K562 (cell line): ENCODE results near the gene CAVIN1. TPM values are rescaled to one million over a fixed set of nuclear protein-coding genes. Genes with fewer than 3 reads are reported as not detected.

Experiments used
- ATAC-seq: fragments of 200-7000 bp; cut with Tn5 transposase; 3 replicates; pipeline ENCODE4 v1.9.1; 2020; ENCODE audit warnings: moderate library complexity
- BruUV-seq: library from RNA; stranded (reverse); fragments of 400-500 nt; replicated peaks from 2 replicates; lab custom pipeline; 2021; lab: Mats Ljungman, UMichigan
- CTCF ChIA-PET: fragments of 300-600 bp; formaldehyde crosslinking; extraction: SDS; loops from one replicate; lab custom pipeline; 2021; ENCODE audit warnings: low intra/inter-chr PET ratio; lab: Yijun Ruan, JAX
- POLR2A ChIA-PET: fragments of 300-600, 350-650 bp; sonication (Branson Sonifier 250); formaldehyde crosslinking; extraction: SDS; loops from one replicate; lab custom pipeline; 2021; ENCODE audit warnings: antibody characterized with exemption, inconsistent platforms; lab: Yijun Ruan, JAX
- DNase-seq, 4 experiments: peaks; one replicate each; pipeline versions ENCODE4 v3.0.0 to v3.0.0-alpha.2; 2011 to 2018; ENCODE audit warnings: low spot score in 3 of 4, mixed read lengths in 3 of 4; ENCODE audit errors: extremely low read depth in 1 of 4
- FAIRE-seq: peaks from 2 replicates; lab custom pipeline; 2011; peaks lifted over from hg19 to GRCh38; lab: Jason Lieb, UNC
- H2AFZ ChIP-seq: 2 replicates; pipeline ENCODE4 v1.6.0; 2011; ENCODE audit warnings: low read depth, low read length, control low read depth, inconsistent platforms
- H3K27ac ChIP-seq: fragments of 200-600 bp; 3 replicates; pipeline ENCODE4 v1.8.0; 2011; ENCODE audit warnings: low read depth, mild to moderate bottlenecking, control low read depth, inconsistent platforms, low read length, moderate library complexity, mixed read lengths; ENCODE audit errors: extremely low read depth
- H3K27me3 ChIP-seq, 2 experiments: fragments of 300-600 bp in 1 of 2; 2 replicates in 1 of 2; 3 replicates in 1 of 2; pipeline versions ENCODE4 v1.6.0 to v1.8.0; 2011; ENCODE audit warnings: inconsistent platforms in 2 of 2, low read length in 2 of 2, mild to moderate bottlenecking in 1 of 2, mixed read lengths in 1 of 2, moderate library complexity in 1 of 2; ENCODE audit not compliant: control insufficient read depth in 2 of 2, insufficient read depth in 2 of 2
- H3K36me3 ChIP-seq: fragments of 300-600 bp; 3 replicates; pipeline ENCODE4 v1.8.0; 2011; ENCODE audit warnings: mild to moderate bottlenecking, low read length, inconsistent platforms; ENCODE audit not compliant: control insufficient read depth, insufficient read depth
- H3K4me1 ChIP-seq, 2 experiments: fragments of 200-600 bp in 1 of 2; replicated peaks in 1 of 2; 2 replicates in 1 of 2; 3 replicates in 1 of 2; pipeline versions ENCODE4 v1.5.1 to v1.8.0; 2011; ENCODE audit warnings: inconsistent platforms in 2 of 2, low read length in 2 of 2, mild to moderate bottlenecking in 1 of 2, mixed read lengths in 1 of 2, moderate library complexity in 1 of 2; ENCODE audit not compliant: control insufficient read depth in 2 of 2, insufficient read depth in 2 of 2
- H3K4me2 ChIP-seq: 2 replicates; pipeline ENCODE4 v1.6.1; 2011; ENCODE audit warnings: low read length, control low read depth, inconsistent platforms, mixed read lengths; ENCODE audit not compliant: insufficient read depth
- H3K4me3 ChIP-seq: fragments of 200-600 bp; sonication (generic), shearing (Covaris generic); 2 replicates; pipeline ENCODE4 v1.5.1; 2016; ENCODE audit warnings: control low read depth, inconsistent platforms
- H3K79me2 ChIP-seq: fragments of 200-600 bp; 3 replicates; pipeline ENCODE4 v1.8.0; 2011; ENCODE audit warnings: low read length, inconsistent platforms; ENCODE audit not compliant: control insufficient read depth, insufficient read depth
- H3K9ac ChIP-seq, 2 experiments: 2 replicates each; pipeline versions ENCODE4 v1.6.0 to v1.6.1; 2011; ENCODE audit warnings: low read depth in 2 of 2, low read length in 2 of 2, control low read depth in 1 of 2, inconsistent platforms in 1 of 2, mild to moderate bottlenecking in 1 of 2, mixed read lengths in 1 of 2; ENCODE audit not compliant: insufficient read depth in 1 of 2
- H3K9me1 ChIP-seq: one replicate; pipeline ENCODE4 v1.6.0; 2011; ENCODE audit warnings: inconsistent platforms, mild to moderate bottlenecking, low read length, moderate library complexity; ENCODE audit not compliant: control insufficient read depth, insufficient read depth
- H3K9me3 ChIP-seq: replicated peaks from 2 replicates; pipeline ENCODE4 v1.5.1; 2011; ENCODE audit warnings: low read depth, low read length, inconsistent platforms; ENCODE audit not compliant: control insufficient read depth, insufficient read depth
- H4K20me1 ChIP-seq: replicated peaks from 2 replicates; pipeline ENCODE4 v1.6.1; 2011; ENCODE audit warnings: low read length, inconsistent platforms, mixed read lengths; ENCODE audit not compliant: control insufficient read depth, insufficient read depth
- ARNT ChIP-seq, 2 experiments: fragments of 450-650 bp; IDR thresholded peaks; 2 replicates each; pipeline ENCODE4 v1.6.1; 2016; ENCODE audit warnings: mild to moderate bottlenecking in 1 of 2
- BACH1 ChIP-seq: fragments of 200-800 bp; sonication (Bioruptor generic); IDR thresholded peaks from 2 replicates; pipeline ENCODE4 v1.6.1; 2016; ENCODE audit warnings: missing genetic modification characterization, missing compliant biosample characterization
- EHMT2 ChIP-seq: fragments of 450-650 bp; IDR thresholded peaks from 2 replicates; pipeline ENCODE4 v1.6.1; 2018; ENCODE audit warnings: antibody characterized with exemption
- GATAD2B ChIP-seq: fragments of 450-650 bp; IDR thresholded peaks from 2 replicates; pipeline ENCODE4 v1.6.1; 2017; ENCODE audit warnings: mild to moderate bottlenecking, borderline replicate concordance
- KAT7 ChIP-seq: sonication (generic); formaldehyde crosslinking; IDR thresholded peaks from 2 replicates; pipeline ENCODE4 v1.8.0; 2022; ENCODE audit warnings: missing genetic modification reagents, mild to moderate bottlenecking, borderline replicate concordance
- MTF1 ChIP-seq: fragments of 250-450 bp; sonication (Bioruptor Pico); IDR thresholded peaks from 2 replicates; pipeline ENCODE4 v1.9.0; 2021; ENCODE audit warnings: moderate library complexity, mild to moderate bottlenecking, inconsistent platforms, borderline replicate concordance
- NR0B1 ChIP-seq: fragments of 450-650 bp; IDR thresholded peaks from one replicate; pipeline ENCODE4 v1.6.1; 2018; ENCODE audit warnings: mild to moderate bottlenecking, moderate library complexity; ENCODE audit not compliant: partially characterized antibody
- PHF8 ChIP-seq: fragments of 200-600 bp; sonication (generic); IDR thresholded peaks from 2 replicates; pipeline ENCODE4 v1.6.1; 2012; ENCODE audit warnings: mixed run types, mild to moderate bottlenecking, inconsistent platforms, low read length, moderate library complexity, borderline replicate concordance
- POLR2A ChIP-seq: fragments of 450-650 bp; conservative IDR thresholded peaks from 2 replicates; pipeline ENCODE4 v1.6.1; 2016
- SMAD4 ChIP-seq: fragments of 250-450 bp; sonication (Bioruptor Pico); conservative IDR thresholded peaks from 2 replicates; pipeline ENCODE4 v1.8.0; 2021; ENCODE audit warnings: inconsistent platforms, mild to moderate bottlenecking, moderate library complexity
- SP1 ChIP-seq: sonication (generic); formaldehyde crosslinking; IDR thresholded peaks from 2 replicates; pipeline ENCODE4 v1.8.1; 2022; ENCODE audit warnings: mild to moderate bottlenecking, missing genetic modification reagents
- TAF1 ChIP-seq: IDR thresholded peaks from 2 replicates; pipeline ENCODE4 v1.6.1; 2011; ENCODE audit warnings: mild to moderate bottlenecking, low read length, moderate library complexity; ENCODE audit not compliant: insufficient read depth, control insufficient read depth, severe bottlenecking; ENCODE audit errors: extremely low read depth
- ZBTB5 ChIP-seq: fragments of 450-650 bp; IDR thresholded peaks from 2 replicates; pipeline ENCODE4 v1.6.1; 2017; ENCODE audit warnings: antibody characterized with exemption
- ZFPM2 ChIP-seq: fragments of 250-450 bp; sonication (Bioruptor Pico); IDR thresholded peaks from 2 replicates; pipeline ENCODE4 v1.5.1; 2022; ENCODE audit warnings: mild to moderate bottlenecking
- ZNF134 ChIP-seq: fragments of 250-450 bp; sonication (Bioruptor Pico); conservative IDR thresholded peaks from 2 replicates; pipeline ENCODE4 v1.4.0; 2020
- ZNF561 ChIP-seq: fragments of 450-650 bp; formaldehyde crosslinking; conservative IDR thresholded peaks from 2 replicates; pipeline ENCODE4 v1.4.0; 2020; ENCODE audit warnings: mild to moderate bottlenecking, moderate library complexity
- WGBS: fragments of 100-300 bp; shearing (Covaris generic); methylation state at CpG from one replicate; pipeline ENCODE4 v1.1.6; 2016; ENCODE audit warnings: low coverage, mixed read lengths; ENCODE audit not compliant: insufficient coverage; ENCODE audit errors: missing lambda C conversion rate; 5-methylcytosine and 5-hydroxymethylcytosine counted together
- in situ Hi-C: fragments of 300-500 bp; cut with MboI; formaldehyde crosslinking; loops from 4 replicates; pipeline ENCODE4 v1.15.0; 2018; ENCODE audit warnings: inconsistent platforms, mixed read lengths
- intact Hi-C: fragments of 100-400 bp; cut with micrococcal nuclease; formaldehyde crosslinking; loops from 2 replicates; pipeline ENCODE4 v1.14.2; 2022
- polyA plus RNA-seq, 8 experiments: library from polyadenylated mRNA; depleted of rRNA in 4 of 8; stranded (reverse) in 5 of 8; unstranded in 3 of 8; fragments of >200 nt; fragmentation: Nextera tagmentation in 2 of 8; fragmentation: Illumina TruSeq in 1 of 8; extraction: Ambion mirVana in 2 of 8; extraction: Trizol in 1 of 8; gene quantifications; 2 replicates each; pipeline versions ENCODE4 v1.2.1 to v1.2.3, GENCODE V29; 2011 to 2014; ENCODE audit warnings: inconsistent platforms in 1 of 8, missing spikeins in 1 of 8
- total RNA-seq, 7 experiments: library from RNA; depleted of rRNA in 6 of 7; stranded (reverse); fragments of >200 nt in 6 of 7; fragmentation: Illumina TruSeq in 2 of 7; extraction: Trizol in 2 of 7; gene quantifications; 2 replicates each; pipeline versions ENCODE4 v1.2.1 to v1.2.3, GENCODE V29; 2011 to 2021; ENCODE audit warnings: low replicate concordance in 1 of 7
- TF ChIP-seq, protein P1 (sequence below): fragments of 450-650 bp; formaldehyde crosslinking; IDR thresholded peaks from 2 replicates; pipeline ENCODE4 v1.4.0; 2022; ENCODE audit warnings: missing genetic modification characterization

Gene CAVIN1
- total and polyA plus RNA-seq, 9 of the 15 experiments (the other 6 are each of a cell fraction or from before 2014, with no cell fraction given) = 6.8 to 162 (median 74.5) TPM

DNA sequence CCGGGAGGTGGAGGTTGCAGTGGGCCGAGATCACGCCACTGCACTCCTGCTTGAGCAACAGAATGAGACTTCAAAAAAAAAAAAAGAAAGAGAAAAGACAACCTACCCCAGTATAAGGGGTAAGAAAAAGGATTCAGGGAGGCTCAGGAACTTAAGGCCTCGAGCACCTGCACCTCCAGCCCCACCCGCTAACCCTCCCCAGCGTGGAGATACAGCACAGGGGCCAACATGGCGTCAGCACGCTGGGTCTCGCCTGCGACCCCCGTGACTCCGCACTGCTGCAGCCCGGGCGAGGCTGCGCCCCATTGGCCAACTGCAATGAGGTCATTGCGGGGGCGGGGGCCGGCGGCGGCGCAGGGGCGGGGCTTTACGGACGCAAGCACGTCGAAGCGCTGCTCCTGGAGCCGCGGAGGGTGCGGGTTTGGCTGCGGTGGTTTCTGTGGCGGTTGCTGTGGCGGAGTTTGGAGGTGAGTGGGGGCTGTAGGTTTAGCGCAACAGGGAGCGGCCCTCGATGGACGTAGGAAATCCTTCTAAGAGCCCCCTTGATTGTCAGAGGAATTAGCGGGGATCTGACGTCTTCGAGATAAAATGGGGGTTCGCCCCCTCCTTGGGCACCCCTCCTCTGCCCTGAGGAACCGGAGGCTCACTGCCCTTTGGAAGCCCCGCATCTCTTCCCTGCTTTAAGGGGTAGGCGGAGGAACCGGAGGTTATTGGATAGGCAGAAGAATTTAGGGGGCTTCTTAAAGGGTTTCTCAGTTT is 35.6 kb upstream of the CAVIN1 start, which contains the start of gene ATP6V0A1:
Gene ATP6V0A1 (plus strand): TSS at position 382 of the 759 bp plus-strand sequence. CDS start 2,017 bp downstream, outside the sequence.
- no peaks in the 10 kb centered on the region for H3K27me3 ChIP-seq
- H3K9me3 ChIP-seq = no peaks in the 10 kb centered on the region
- H3K27ac ChIP-seq = peak within 1 kb of the TSS; percentile 77
- peak within 1 kb of the TSS; percentile 85 for H2AFZ ChIP-seq
- POLR2A ChIA-PET = interaction anchor here (0.5 to 0.6 kb wide), 2 partner anchors 12 to 29 kb away, joined by 3 to 4 read pairs; no protein-coding TSS in a partner anchor
- peak; percentile 70 for FAIRE-seq
- peak; percentile 93 for ATAC-seq
- peaks cover 25 to 26% of the 10 kb centered on the region in 2 experiments for H3K4me1 ChIP-seq
- peaks cover 18% of the 10 kb centered on the region for H4K20me1 ChIP-seq
- in situ Hi-C loops (no loop called here), intact Hi-C loops (loop anchor here (2.0 to 5.0 kb wide), 2 partner anchors 36 to 136 kb away; partner anchors contain the start of gene CAVIN1)
- peaks cover 35% of the 10 kb centered on the region for H3K36me3 ChIP-seq
- DNase-seq = peak; percentile 95 to 98 (median 96)
- no TSS peak for BruUV-seq
- WGBS = under 1% methylated on average over 17 of the region's 45 CpGs
- CTCF ChIA-PET = interaction anchor here (0.6 to 0.8 kb wide), 2 partner anchors 135 to 479 kb away, joined by 3 read pairs; no protein-coding TSS in a partner anchor
- peaks cover 58% of the 10 kb centered on the region for H3K79me2 ChIP-seq
- H3K9me1 ChIP-seq = no peaks in the 10 kb centered on the region
- peak within 1 kb of the TSS; percentile 76 for H3K4me3 ChIP-seq
- H3K9ac ChIP-seq = peak within 1 kb of the TSS; percentile 83 to 92
- H3K4me2 ChIP-seq = peak within 1 kb of the TSS; percentile 89
- no peak for TF ChIP-seq KAT7
- TF ChIP-seq POLR2A = peak; percentile 77
- no peak for TF ChIP-seq MTF1 (CRISPR knock-in tag)
- peak; percentile 50; the same call in 1 of the 2 replicates for TF ChIP-seq PHF8
- 0 out of 2 replicates have a peak, but pooled peaks have one; percentile 17 for TF ChIP-seq EHMT2
- TF ChIP-seq BACH1 (tag) = no peak
- TF ChIP-seq ZNF134 (CRISPR knock-in tag) = no peak
- 0 out of 2 replicates have a peak, but pooled peaks have one; percentile 38 for TF ChIP-seq SMAD4 (CRISPR knock-in tag)
- TF ChIP-seq, protein P1, sequence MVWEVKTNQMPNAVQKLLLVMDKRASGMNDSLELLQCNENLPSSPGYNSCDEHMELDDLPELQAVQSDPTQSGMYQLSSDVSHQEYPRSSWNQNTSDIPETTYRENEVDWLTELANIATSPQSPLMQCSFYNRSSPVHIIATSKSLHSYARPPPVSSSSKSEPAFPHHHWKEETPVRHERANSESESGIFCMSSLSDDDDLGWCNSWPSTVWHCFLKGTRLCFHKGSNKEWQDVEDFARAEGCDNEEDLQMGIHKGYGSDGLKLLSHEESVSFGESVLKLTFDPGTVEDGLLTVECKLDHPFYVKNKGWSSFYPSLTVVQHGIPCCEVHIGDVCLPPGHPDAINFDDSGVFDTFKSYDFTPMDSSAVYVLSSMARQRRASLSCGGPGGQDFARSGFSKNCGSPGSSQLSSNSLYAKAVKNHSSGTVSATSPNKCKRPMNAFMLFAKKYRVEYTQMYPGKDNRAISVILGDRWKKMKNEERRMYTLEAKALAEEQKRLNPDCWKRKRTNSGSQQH (CRISPR knock-in tag) = no peak
- no peak for TF ChIP-seq NR0B1
- TF ChIP-seq SP1 (CRISPR knock-in tag) = peak; percentile 36; the same call in 1 of the 2 replicates
- peak; percentile 54 for TF ChIP-seq TAF1
- no peak for TF ChIP-seq GATAD2B
- no peak for TF ChIP-seq ZBTB5
- TF ChIP-seq ZFPM2 (CRISPR knock-in tag) = no peak
- TF ChIP-seq ZNF561 (CRISPR knock-in tag) = no peak
- TF ChIP-seq ARNT (IDR thresholded peaks at IDR 0.05) = peak; percentile 13 to 39; a peak in 1 of 4 replicates
